PC-3 (cell line): ENCODE measurements around the gene IGF2BP2. TPM values are rescaled to one million over a fixed set of nuclear protein-coding genes. Genes with fewer than 3 reads are reported as not detected.
A peak's percentile ranks its signal among the peaks of the same experiment; 100 is the strongest.

Experiments
- ATAC-seq: fragments of 200-7000 bp; cut with Tn5 transposase; 2 replicates; pipeline ENCODE4 v1.9.1; 2020; ENCODE audit warnings: mild to moderate bottlenecking, moderate library complexity
- BruUV-seq: library from RNA; stranded (reverse); fragments of 400-500 nt; replicated peaks from 2 replicates; lab custom pipeline; 2021; lab: Mats Ljungman, UMichigan
- CTCF ChIA-PET: fragments of 300-600 bp; sonication (Branson Sonifier 250); formaldehyde crosslinking; loops from one replicate; lab custom pipeline; 2022; ENCODE audit warnings: antibody characterized with exemption; lab: Charles Lee
- POLR2A ChIA-PET: fragments of 300-600 bp; sonication (Branson Sonifier 250); formaldehyde crosslinking; loops from one replicate; lab custom pipeline; 2022; ENCODE audit warnings: antibody characterized with exemption; ENCODE audit not compliant: unreplicated experiment; lab: Charles Lee
- DNase-seq: peaks from one replicate; pipeline ENCODE4 v3.0.0-alpha.2; 2015
- H2AFZ ChIP-seq: fragments of 300-600 bp; sonication (generic); 2 replicates; pipeline ENCODE4 v1.6.0; 2016; ENCODE audit warnings: antibody characterized with exemption, low read length
- H3F3A ChIP-seq: fragments of 300-600 bp; sonication (generic); one replicate; pipeline ENCODE4 v1.6.0; 2017; ENCODE audit warnings: antibody characterized with exemption, low read length, control low read depth, mild to moderate bottlenecking; ENCODE audit not compliant: unreplicated experiment
- H3K27ac ChIP-seq: fragments of 300-600 bp; sonication (generic); 2 replicates; pipeline ENCODE4 v1.5.1; 2016; ENCODE audit warnings: mild to moderate bottlenecking, low read length
- H3K27me3 ChIP-seq: fragments of 300-600 bp; sonication (generic); 2 replicates; pipeline ENCODE4 v1.6.1; 2016; ENCODE audit warnings: low read length, mixed read lengths
- H3K36me3 ChIP-seq: fragments of 300-600 bp; sonication (generic); 2 replicates; pipeline ENCODE4 v1.6.1; 2016; ENCODE audit warnings: low read depth, mixed run types, low read length, mixed read lengths
- H3K4me1 ChIP-seq: fragments of 300-600 bp; sonication (generic); 2 replicates; pipeline ENCODE4 v1.5.1; 2016; ENCODE audit warnings: low read length; ENCODE audit not compliant: insufficient read depth
- H3K4me2 ChIP-seq: fragments of 300-600 bp; sonication (generic); 2 replicates; pipeline ENCODE4 v1.6.0; 2016; ENCODE audit warnings: low read length
- H3K4me3 ChIP-seq: fragments of 300-600 bp; sonication (generic); 2 replicates; pipeline ENCODE4 v1.5.1; 2016; ENCODE audit warnings: mild to moderate bottlenecking, low read length, mixed read lengths
- H3K79me2 ChIP-seq: fragments of 300-600 bp; sonication (generic); 2 replicates; pipeline ENCODE4 v1.6.1; 2017; ENCODE audit warnings: low read length, mixed read lengths
- H3K9ac ChIP-seq: fragments of 300-600 bp; sonication (generic); 2 replicates; pipeline ENCODE4 v1.6.0; 2016; ENCODE audit warnings: mild to moderate bottlenecking, low read length
- H3K9me2 ChIP-seq: fragments of 300-600 bp; sonication (generic); replicated peaks from 2 replicates; pipeline ENCODE4 v1.6.1; 2016; ENCODE audit warnings: mixed run types, low read length, mixed read lengths
- H3K9me3 ChIP-seq: fragments of 300-600 bp; sonication (generic); 2 replicates; pipeline ENCODE4 v1.6.1; 2016; ENCODE audit warnings: low read length, mixed read lengths
- H4K20me1 ChIP-seq: fragments of 300-600 bp; sonication (generic); 2 replicates; pipeline ENCODE4 v1.6.1; 2016; ENCODE audit warnings: low read length, mixed read lengths
- CTCF ChIP-seq: fragments of 300-600 bp; sonication (generic); conservative IDR thresholded peaks from 2 replicates; pipeline ENCODE4 v1.5.1; 2017; ENCODE audit warnings: antibody characterized with exemption, low read depth, mild to moderate bottlenecking, low read length
- EZH2 ChIP-seq: fragments of 300-600 bp; sonication (generic); IDR thresholded peaks from one replicate; pipeline ENCODE4 v1.6.1; 2017; ENCODE audit warnings: antibody characterized with exemption, mild to moderate bottlenecking, low read length; ENCODE audit not compliant: unreplicated experiment
- EZH2phosphoT487 ChIP-seq: fragments of 300-600 bp; sonication (generic); IDR thresholded peaks from 2 replicates; pipeline ENCODE4 v1.6.1; 2018; ENCODE audit warnings: mild to moderate bottlenecking, antibody characterized with exemption, low read length, borderline replicate concordance
- intact Hi-C: fragments of 100-400 bp; cut with micrococcal nuclease; formaldehyde crosslinking; loops from 2 replicates; pipeline ENCODE4 v1.9.0; 2023
- total RNA-seq: library from RNA; depleted of rRNA; stranded (reverse); fragments of >200 nt; gene quantifications from 2 replicates; pipeline ENCODE4 v1.2.3, GENCODE V29; 2014

Gene IGF2BP2
- total RNA-seq, 1 experiment from 2014 or later = 81.2 TPM

- H2AFZ ChIP-seq = no peak overlapping the region
- peaks cover 39% of the 10 kb centered on the region for H3K4me1 ChIP-seq
- POLR2A ChIA-PET = no interaction called here
- no peak overlapping the region for H3K4me2 ChIP-seq
- no peaks in the 10 kb centered on the region for H3K36me3 ChIP-seq
- H3K9me3 ChIP-seq = no peaks in the 10 kb centered on the region
- 0 out of 2 replicates have a peak overlapping the region, but pooled peaks have one; percentile 23 for H3K27ac ChIP-seq
- no peak overlapping the region for H3K4me3 ChIP-seq
- TF ChIP-seq CTCF = no peak
- TF ChIP-seq EZH2 = no peak
- no peak for TF ChIP-seq EZH2phosphoT487
- CTCF ChIA-PET = no interaction called here
- H3K9ac ChIP-seq = no peak overlapping the region
- no peaks in the 10 kb centered on the region for H3F3A ChIP-seq
- intact Hi-C loops = no loop called here
- peaks cover 84% of the 10 kb centered on the region for H3K79me2 ChIP-seq
- H3K9me2 ChIP-seq = no peaks in the 10 kb centered on the region
- no peak for DNase-seq
- no TSS peak for BruUV-seq
- H3K27me3 ChIP-seq = no peaks in the 10 kb centered on the region
- no peak for ATAC-seq
- no peaks in the 10 kb centered on the region for H4K20me1 ChIP-seq
These were observed 107.0 kb downstream of the IGF2BP2 start for GRCh38 chr3:185717627-185718402.

- TF ChIP-seq CTCF (no peak), EZH2phosphoT487 (no peak), EZH2 (no peak)
- no peaks in the 10 kb centered on the region for H4K20me1 ChIP-seq
- ATAC-seq = no peak; the same call in 1 of the 2 replicates
- H3K4me2 ChIP-seq = no peak overlapping the region
- H3K79me2 ChIP-seq = peaks cover 84% of the 10 kb centered on the region
- no peaks in the 10 kb centered on the region for H3K27me3 ChIP-seq
- H3K9ac ChIP-seq = no peak overlapping the region
- CTCF ChIA-PET = no interaction called here
- H3F3A ChIP-seq = no peaks in the 10 kb centered on the region
- no TSS peak for BruUV-seq
- intact Hi-C loops = no loop called here
- H3K9me3 ChIP-seq = no peaks in the 10 kb centered on the region
- POLR2A ChIA-PET = no interaction called here
- H3K9me2 ChIP-seq = no peaks in the 10 kb centered on the region
- H3K27ac ChIP-seq = peak overlapping the region; percentile 23; the same call in 1 of the 2 replicates
- DNase-seq = no peak
- no peak overlapping the region for H3K4me3 ChIP-seq
- H2AFZ ChIP-seq = no peak overlapping the region
- peaks cover 45% of the 10 kb centered on the region for H3K4me1 ChIP-seq
- no peaks in the 10 kb centered on the region for H3K36me3 ChIP-seq
These were observed 107.7 kb downstream of the IGF2BP2 start for GRCh38 chr3:185717121-185717520.
